KBM-7 (cell line): ENCODE data around the gene FUS.
A peak's percentile ranks its signal among the peaks of the same experiment; 100 is the strongest.
"Not testable (repeated sequence)": the region's sequence is repeated elsewhere in the genome, so short reads cannot be mapped to it uniquely, and the experiment has no call there.

Source experiments
- DNase-seq: peaks from one replicate; pipeline ENCODE4 v3.0.0-alpha.2; 2015
- in situ Hi-C: fragments of 300-500 bp; cut with MboI; formaldehyde crosslinking; loops from 2 replicates; pipeline ENCODE4 v1.14.3; 2020; ENCODE audit warnings: low sequenced_read_pairs, low pct_unique_long_range_greater_than_20kb, mixed read lengths

Gene FUS

GRCh38 chr16:31182391-31182790, 2.5 kb downstream of the FUS start:
- no peak for DNase-seq
- in situ Hi-C loops = no loop called here

GRCh38 chr16:31183432-31184428, 3.8 kb downstream of the FUS start:
- DNase-seq = no peak
- in situ Hi-C loops = no loop called here

- in situ Hi-C loops = no loop called here
- no peak for DNase-seq
Observed at GRCh38 chr16:31184888-31185287, 4.9 kb downstream of the FUS start.

GRCh38 chr16:31185339-31185738, 5.4 kb downstream of the FUS start:
- in situ Hi-C loops = no loop called here
- DNase-seq = no peak

GRCh38 chr16:31186176-31186575, 6.2 kb downstream of the FUS start:
- in situ Hi-C loops = no loop called here
- peak; percentile 79 for DNase-seq

GRCh38 chr16:31186930-31187807, 7.2 kb downstream of the FUS start:
- no peak for DNase-seq
- in situ Hi-C loops = no loop called here

GRCh38 chr16:31187808-31188189, 7.9 kb downstream of the FUS start:
- in situ Hi-C loops = no loop called here
- no peak for DNase-seq

- no peak for DNase-seq
- in situ Hi-C loops = no loop called here
Observed at GRCh38 chr16:31188450-31189411, 8.8 kb downstream of the FUS start.

- in situ Hi-C loops = no loop called here
Observed at GRCh38 chr16:31189412-31189778, 9.5 kb downstream of the FUS start.

GRCh38 chr16:31190061-31190460, 10.1 kb downstream of the FUS start:
- DNase-seq = no peak

More at GRCh38 chr16:31189412-31189778, 9.5 kb downstream of the FUS start:
- DNase-seq = no peak

GRCh38 chr16:31190818-31191444, 11.0 kb downstream of the FUS start:
- in situ Hi-C loops = no loop called here
- no peak for DNase-seq

More at GRCh38 chr16:31190061-31190460, 10.1 kb downstream of the FUS start:
- in situ Hi-C loops = no loop called here

- in situ Hi-C loops = no loop called here
- DNase-seq = no peak
Observed at GRCh38 chr16:31191697-31192428, 11.9 kb downstream of the FUS start.

GRCh38 chr16:31192856-31193642, 13.1 kb downstream of the FUS start:
- DNase-seq = no peak
- in situ Hi-C loops = no loop called here

GRCh38 chr16:31193874-31194273, 13.9 kb downstream of the FUS start:
- DNase-seq = no peak
- in situ Hi-C loops = no loop called here

GRCh38 chr16:31194898-31195297, 15.0 kb downstream of the FUS start:
- DNase-seq = no peak
- in situ Hi-C loops = no loop called here

- DNase-seq, in situ Hi-C loops: not testable (repeated sequence)
Observed at GRCh38 chr16:31195861-31196260, 15.9 kb downstream of the FUS start.
